WTC11 (cell line): ENCODE measurements around the gene FGD5.

Experiments
- CTCF ChIP-seq: fragments of 200-600 bp; IDR thresholded peaks from 2 replicates; pipeline ENCODE4 v1.8.0; 2022; ENCODE audit warnings: antibody characterized with exemption
- E2F4 ChIP-seq: sonication (generic); formaldehyde crosslinking; IDR thresholded peaks from 2 replicates; pipeline ENCODE4 v1.8.1; 2022; ENCODE audit warnings: low read depth, mild to moderate bottlenecking, moderate library complexity, missing genetic modification reagents, borderline replicate concordance
- MAX ChIP-seq: sonication (generic); formaldehyde crosslinking; IDR thresholded peaks from 2 replicates; pipeline ENCODE4 v1.8.0; 2022; ENCODE audit warnings: mild to moderate bottlenecking, missing genetic modification reagents
- ZNF423 ChIP-seq: fragments of 250-450 bp; sonication (Bioruptor Pico); IDR thresholded peaks from 2 replicates; pipeline ENCODE4 v2.1.2; 2022; ENCODE audit warnings: mild to moderate bottlenecking, moderate library complexity

DNA sequence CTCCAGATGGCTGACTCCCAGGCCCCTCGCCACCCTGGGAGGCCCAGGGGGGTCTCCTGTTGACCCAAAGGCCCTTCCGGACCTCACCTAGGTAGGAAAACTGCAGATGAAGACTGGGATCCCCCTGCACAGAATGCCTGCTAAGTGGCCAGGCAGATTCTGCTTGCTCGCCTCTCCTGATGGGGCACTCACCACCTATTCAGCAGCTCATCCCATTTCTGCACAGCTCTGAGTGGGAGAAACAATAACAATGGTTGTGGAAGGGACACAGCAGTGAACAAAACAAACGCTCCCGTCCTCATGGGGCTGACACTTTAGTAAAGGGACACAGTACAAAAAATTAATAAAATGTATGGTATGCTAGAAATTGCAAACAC is 24.9 kb upstream of the FGD5 start:
- no peak for TF ChIP-seq ZNF423 (CRISPR knock-in tag)
- no peak for TF ChIP-seq MAX (CRISPR knock-in tag)
- no peak for TF ChIP-seq CTCF
- TF ChIP-seq E2F4: no peak
